ENCODE results near the gene TGFBI.
A peak's percentile ranks its signal among the peaks of the same experiment; 100 is the strongest.

The TGFBI gene

GRCh38 chr5:136004436-136004835 is 24.4 kb upstream of the TGFBI start:
- DNase-seq = peak; percentile 95

GRCh38 chr5:136005476-136005875 is 23.3 kb upstream of the TGFBI start:
- DNase-seq = no peak

GRCh38 chr5:136006164-136006563 is 22.6 kb upstream of the TGFBI start:
- peak; percentile 92 for DNase-seq

- peak; percentile 98 for DNase-seq
These were observed 22.0 kb upstream of the TGFBI start for GRCh38 chr5:136006761-136007251.

GRCh38 chr5:136007271-136007670 is 21.5 kb upstream of the TGFBI start:
- peak; percentile 27 for DNase-seq

- peak; percentile 80 for DNase-seq
These were observed 17.3 kb upstream of the TGFBI start for GRCh38 chr5:136011414-136012001.

- peak; percentile 83 for DNase-seq
These were observed 16.6 kb upstream of the TGFBI start for GRCh38 chr5:136012041-136012804.

GRCh38 chr5:136013559-136013958 is 15.2 kb upstream of the TGFBI start:
- DNase-seq = no peak

GRCh38 chr5:136014049-136015002 is 14.5 kb upstream of the TGFBI start:
- no peak for DNase-seq

- DNase-seq = no peak
These were observed 13.8 kb upstream of the TGFBI start for GRCh38 chr5:136015003-136015375.

GRCh38 chr5:136015966-136016650 is 12.7 kb upstream of the TGFBI start:
- DNase-seq = no peak

GRCh38 chr5:136016945-136017530 is 11.8 kb upstream of the TGFBI start:
- peak; percentile 81 for DNase-seq

- DNase-seq = peak; percentile 95
These were observed 9.7 kb upstream of the TGFBI start for GRCh38 chr5:136018814-136019783.

GRCh38 chr5:136020001-136020382 is 8.8 kb upstream of the TGFBI start:
- no peak for DNase-seq

- peak; percentile 95 for DNase-seq
These were observed 8.3 kb upstream of the TGFBI start for GRCh38 chr5:136020383-136021015.

- peak; percentile 50 for DNase-seq
These were observed 7.8 kb upstream of the TGFBI start for GRCh38 chr5:136021016-136021405.

- DNase-seq = no peak
These were observed 5.8 kb upstream of the TGFBI start for GRCh38 chr5:136022965-136023364.

GRCh38 chr5:136023958-136024541 is 4.7 kb upstream of the TGFBI start:
- DNase-seq = no peak

GRCh38 chr5:136025900-136026299 is 2.9 kb upstream of the TGFBI start:
- no peak for DNase-seq

- DNase-seq = no peak
These were observed 2.2 kb upstream of the TGFBI start for GRCh38 chr5:136026636-136027035.

Measured in HCEC 1CT (cell line).